Endodermal cell (in vitro differentiated cells): ENCODE results near the gene AATF. TPM values are rescaled to one million over a fixed set of nuclear protein-coding genes. Genes with fewer than 3 reads are reported as not detected.

Experiments used
- DNase-seq: peaks from one replicate; pipeline ENCODE4 v3.0.0-alpha.2; 2017
- H3K27ac ChIP-seq: 2 replicates; pipeline ENCODE4 v1.5.1; 2013; ENCODE audit warnings: mild to moderate bottlenecking, low read depth, low read length, moderate library complexity
- H3K27me3 ChIP-seq: 2 replicates; pipeline ENCODE4 v1.6.1; 2013; ENCODE audit warnings: mild to moderate bottlenecking, low read length, moderate library complexity; ENCODE audit not compliant: insufficient read depth, control insufficient read depth, poor library complexity, severe bottlenecking
- H3K36me3 ChIP-seq: 2 replicates; pipeline ENCODE4 v1.7.0; 2013; ENCODE audit warnings: mild to moderate bottlenecking, low read length, moderate library complexity; ENCODE audit not compliant: control insufficient read depth, insufficient read depth
- H3K4me1 ChIP-seq: one replicate; pipeline ENCODE4 v1.7.0; 2013; ENCODE audit warnings: low read length; ENCODE audit not compliant: control insufficient read depth, insufficient read depth
- H3K4me3 ChIP-seq: 2 replicates; pipeline ENCODE4 v1.5.1; 2013; ENCODE audit warnings: mild to moderate bottlenecking, low read length, moderate library complexity
- H3K9ac ChIP-seq: 2 replicates; pipeline ENCODE4 v1.6.1; 2013; ENCODE audit warnings: mild to moderate bottlenecking, low read length, moderate library complexity; ENCODE audit not compliant: poor library complexity, severe bottlenecking; ENCODE audit errors: extremely low read depth
- H3K9me3 ChIP-seq: 2 replicates; pipeline ENCODE4 v1.6.1; 2013; ENCODE audit warnings: mild to moderate bottlenecking, low read length, moderate library complexity; ENCODE audit not compliant: control insufficient read depth
- H3K27ac Mint-ChIP-seq: 2 replicates; pipeline ENCODE4 v1.8.0; 2020; ENCODE audit warnings: mixed read lengths
- H3K27me3 Mint-ChIP-seq: 2 replicates; pipeline ENCODE4 v1.8.0; 2021; ENCODE audit warnings: mild to moderate bottlenecking, mixed read lengths; ENCODE audit not compliant: insufficient read depth
- H3K36me3 Mint-ChIP-seq: 2 replicates; pipeline ENCODE4 v1.8.0; 2020; ENCODE audit warnings: low read depth, mixed read lengths
- H3K4me1 Mint-ChIP-seq: 2 replicates; pipeline ENCODE4 v1.8.0; 2020; ENCODE audit warnings: mixed read lengths
- H3K4me3 Mint-ChIP-seq: 2 replicates; pipeline ENCODE4 v1.8.0; 2020; ENCODE audit warnings: mild to moderate bottlenecking, moderate library complexity, mixed read lengths
- H3K9me3 Mint-ChIP-seq: 2 replicates; pipeline ENCODE4 v1.8.0; 2020; ENCODE audit warnings: mild to moderate bottlenecking, mixed read lengths
- WGBS, 2 experiments: methylation state at CpG; one replicate each; pipeline versions ENCODE4 v1.1.5 to v1.1.7; 2013; ENCODE audit warnings: missing lambda C conversion rate in 2 of 2, mixed read lengths in 1 of 2; ENCODE audit not compliant: insufficient coverage in 1 of 2, insufficient read length in 1 of 2; 5-methylcytosine and 5-hydroxymethylcytosine counted together
- total RNA-seq, 2 donors: library from RNA; stranded (reverse); fragmentation: NEBNext Ultra II Directional in 1 of 2; extraction: Animal tissue kit (Norgen Biotek cat#: 25700) in 1 of 2; gene quantifications; 2 replicates in 1 of 2; 3 replicates in 1 of 2; pipeline ENCODE4 v1.2.1, GENCODE V29; 2021
- TF ChIP-seq, protein P1 (sequence below): fragments of 200-600 bp; sonication (generic); conservative IDR thresholded peaks from 2 replicates; pipeline ENCODE4 v1.5.0; 2021; ENCODE audit warnings: antibody characterized with exemption, mild to moderate bottlenecking

AATF gene
- total RNA-seq, 2 donors from 2014 or later: 90.7 TPM

- Histone ChIP-seq H3K36me3 (peaks cover 6% of the 10 kb centered on the region), H3K9ac (no peak overlapping the region), H3K9me3 (no peaks in the 10 kb centered on the region), H3K4me1 (peaks cover 17% of the 10 kb centered on the region), H3K27me3 (no peaks in the 10 kb centered on the region), H3K27ac (no peak overlapping the region), H3K4me3 (no peak overlapping the region)
- Mint-ChIP-seq H3K9me3 (no peaks in the 10 kb centered on the region), H3K27me3 (no peaks in the 10 kb centered on the region), H3K27ac (no peak overlapping the region), H3K4me3 (no peak overlapping the region), H3K36me3 (peaks cover 8% of the 10 kb centered on the region), H3K4me1 (peaks cover 35% of the 10 kb centered on the region)
- whole genome bisulfite sequencing, 2 experiments: 87 to 88% methylated on average over 4 to 9 of the region's 9 CpGs
- TF ChIP-seq, protein P1, sequence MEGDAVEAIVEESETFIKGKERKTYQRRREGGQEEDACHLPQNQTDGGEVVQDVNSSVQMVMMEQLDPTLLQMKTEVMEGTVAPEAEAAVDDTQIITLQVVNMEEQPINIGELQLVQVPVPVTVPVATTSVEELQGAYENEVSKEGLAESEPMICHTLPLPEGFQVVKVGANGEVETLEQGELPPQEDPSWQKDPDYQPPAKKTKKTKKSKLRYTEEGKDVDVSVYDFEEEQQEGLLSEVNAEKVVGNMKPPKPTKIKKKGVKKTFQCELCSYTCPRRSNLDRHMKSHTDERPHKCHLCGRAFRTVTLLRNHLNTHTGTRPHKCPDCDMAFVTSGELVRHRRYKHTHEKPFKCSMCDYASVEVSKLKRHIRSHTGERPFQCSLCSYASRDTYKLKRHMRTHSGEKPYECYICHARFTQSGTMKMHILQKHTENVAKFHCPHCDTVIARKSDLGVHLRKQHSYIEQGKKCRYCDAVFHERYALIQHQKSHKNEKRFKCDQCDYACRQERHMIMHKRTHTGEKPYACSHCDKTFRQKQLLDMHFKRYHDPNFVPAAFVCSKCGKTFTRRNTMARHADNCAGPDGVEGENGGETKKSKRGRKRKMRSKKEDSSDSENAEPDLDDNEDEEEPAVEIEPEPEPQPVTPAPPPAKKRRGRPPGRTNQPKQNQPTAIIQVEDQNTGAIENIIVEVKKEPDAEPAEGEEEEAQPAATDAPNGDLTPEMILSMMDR: no peak
- DNase-seq: peak; percentile 46
These were observed 113.3 kb downstream of the AATF start for GRCh38 chr17:37062021-37062420.

GRCh38 chr17:37064206-37064605, 115.5 kb downstream of the AATF start:
- Mint-ChIP-seq H3K27ac (no peak overlapping the region), H3K4me3 (no peak overlapping the region), H3K4me1 (peaks cover 48% of the 10 kb centered on the region), H3K27me3 (no peaks in the 10 kb centered on the region), H3K9me3 (no peaks in the 10 kb centered on the region), H3K36me3 (no peaks in the 10 kb centered on the region)
- WGBS, 2 experiments: 84 to 85% methylated on average over 11 of the region's 11 CpGs
- Histone ChIP-seq H3K4me1 (peaks cover 17% of the 10 kb centered on the region), H3K36me3 (no peaks in the 10 kb centered on the region), H3K9me3 (no peaks in the 10 kb centered on the region), H3K4me3 (no peak overlapping the region), H3K9ac (no peak overlapping the region), H3K27ac (no peak overlapping the region), H3K27me3 (no peaks in the 10 kb centered on the region)
- DNase-seq: peak; percentile 55
- TF ChIP-seq, protein P1: no peak

GRCh38 chr17:37064956-37065355, 116.2 kb downstream of the AATF start:
- no peak for DNase-seq
- 84 to 95% methylated on average over 8 of the region's 8 CpGs for WGBS, 2 experiments
- Histone ChIP-seq H3K27me3 (no peaks in the 10 kb centered on the region), H3K4me1 (peaks cover 17% of the 10 kb centered on the region), H3K27ac (no peak overlapping the region), H3K9ac (no peak overlapping the region), H3K9me3 (no peaks in the 10 kb centered on the region), H3K4me3 (no peak overlapping the region), H3K36me3 (no peaks in the 10 kb centered on the region)
- Mint-ChIP-seq H3K4me1 (peaks cover 48% of the 10 kb centered on the region), H3K36me3 (no peaks in the 10 kb centered on the region), H3K9me3 (no peaks in the 10 kb centered on the region), H3K4me3 (no peak overlapping the region), H3K27me3 (no peaks in the 10 kb centered on the region), H3K27ac (no peak overlapping the region)
- TF ChIP-seq, protein P1: no peak
